GM23338 (cell line): ENCODE data around the gene NPAS3. TPM values are rescaled to one million over a fixed set of nuclear protein-coding genes. Genes with fewer than 3 reads are reported as not detected.

Experiments used
- ATAC-seq: fragments of 200-7000 bp; cut with Tn5 transposase; 3 replicates; pipeline ENCODE4 v1.9.1; 2020
- DNase-seq: peaks from one replicate; pipeline ENCODE4 v3.0.0-alpha.2; 2015; ENCODE audit warnings: low spot score
- H2AFZ ChIP-seq: fragments of 200-600 bp; sonication (generic); 2 replicates; pipeline ENCODE4 v1.8.0; 2016; ENCODE audit warnings: antibody characterized with exemption, mild to moderate bottlenecking, moderate library complexity
- H3F3A ChIP-seq: fragments of 200-600 bp; sonication (generic); replicated peaks from 2 replicates; pipeline ENCODE4 v1.8.0; 2017; ENCODE audit warnings: antibody characterized with exemption, mixed run types, low read depth
- H3K27ac ChIP-seq: fragments of 200-600 bp; sonication (generic); 2 replicates; pipeline ENCODE4 v1.6.1; 2016; ENCODE audit warnings: low read depth
- H3K27me3 ChIP-seq: fragments of 200-600 bp; sonication (generic); 2 replicates; pipeline ENCODE4 v1.8.0; 2016; ENCODE audit warnings: mild to moderate bottlenecking, mixed run types, moderate library complexity; ENCODE audit not compliant: insufficient read depth
- H3K36me3 ChIP-seq: fragments of 200-600 bp; sonication (generic); 2 replicates; pipeline ENCODE4 v1.8.0; 2016; ENCODE audit warnings: mild to moderate bottlenecking; ENCODE audit not compliant: insufficient read depth
- H3K4me1 ChIP-seq: fragments of 200-600 bp; sonication (generic); 2 replicates; pipeline ENCODE4 v1.8.0; 2016; ENCODE audit warnings: mild to moderate bottlenecking, moderate library complexity; ENCODE audit not compliant: insufficient read depth
- H3K4me2 ChIP-seq: fragments of 200-600 bp; sonication (generic); 2 replicates; pipeline ENCODE4 v1.7.1; 2017; ENCODE audit warnings: mixed run types
- H3K4me3 ChIP-seq: fragments of 200-600 bp; sonication (generic); 2 replicates; pipeline ENCODE4 v1.6.1; 2016; ENCODE audit warnings: mixed run types
- H3K79me2 ChIP-seq: fragments of 200-600 bp; sonication (generic); replicated peaks from 2 replicates; pipeline ENCODE4 v1.8.0; 2017; ENCODE audit warnings: mild to moderate bottlenecking; ENCODE audit not compliant: insufficient read depth
- H3K9me2 ChIP-seq: fragments of 200-600 bp; sonication (generic); 2 replicates; pipeline ENCODE4 v1.8.0; 2017; ENCODE audit not compliant: insufficient read depth
- H4K20me1 ChIP-seq: fragments of 200-600 bp; sonication (generic); replicated peaks from 2 replicates; pipeline ENCODE4 v1.8.0; 2017; ENCODE audit warnings: mild to moderate bottlenecking; ENCODE audit not compliant: insufficient read depth
- H3K27ac Mint-ChIP-seq: 2 replicates; pipeline ENCODE4 v1.8.0; 2020; ENCODE audit warnings: inconsistent platforms, mild to moderate bottlenecking, moderate library complexity, mixed read lengths
- H3K27me3 Mint-ChIP-seq: 3 replicates; pipeline ENCODE4 v1.8.0; 2022; ENCODE audit warnings: low read depth, mild to moderate bottlenecking, moderate library complexity, mixed read lengths, inconsistent platforms; ENCODE audit not compliant: insufficient read depth, poor library complexity
- H3K36me3 Mint-ChIP-seq: 3 replicates; pipeline ENCODE4 v1.8.0; 2021; ENCODE audit warnings: low read depth, mild to moderate bottlenecking, inconsistent platforms, moderate library complexity, mixed read lengths
- H3K4me1 Mint-ChIP-seq: 3 replicates; pipeline ENCODE4 v1.8.0; 2020; ENCODE audit warnings: mild to moderate bottlenecking, inconsistent platforms, mixed read lengths
- H3K4me3 Mint-ChIP-seq: 3 replicates; pipeline ENCODE4 v1.8.0; 2021; ENCODE audit warnings: moderate library complexity, mild to moderate bottlenecking, inconsistent platforms, mixed read lengths
- H3K9me3 Mint-ChIP-seq: 3 replicates; pipeline ENCODE4 v1.8.0; 2020; ENCODE audit warnings: moderate library complexity, mild to moderate bottlenecking, inconsistent platforms, mixed read lengths
- CREB1 ChIP-seq: fragments of 250-450 bp; sonication (Bioruptor Pico); IDR thresholded peaks from 2 replicates; pipeline ENCODE4 v1.5.0; 2020; ENCODE audit warnings: low read depth, mild to moderate bottlenecking, moderate library complexity
- POLR2AphosphoS5 ChIP-seq: IDR thresholded peaks from 2 replicates; pipeline ENCODE4 v1.6.1; 2016; ENCODE audit warnings: antibody characterized with exemption, low read depth
- REST ChIP-seq: IDR thresholded peaks from one replicate; pipeline ENCODE4 v1.6.1; 2018; ENCODE audit warnings: antibody characterized with exemption; ENCODE audit not compliant: unreplicated experiment
- ZNF331 ChIP-seq: fragments of 250-450 bp; sonication (Bioruptor Pico); IDR thresholded peaks from 2 replicates; pipeline ENCODE4 v1.5.0; 2020; ENCODE audit warnings: low read depth, mild to moderate bottlenecking, moderate library complexity
- ZNF462 ChIP-seq: fragments of 250-450 bp; sonication (Bioruptor Pico); IDR thresholded peaks from 2 replicates; pipeline ENCODE4 v1.5.0; 2020; ENCODE audit warnings: mild to moderate bottlenecking, moderate library complexity
- polyA plus RNA-seq: library from polyadenylated mRNA; unstranded; fragments of >200 nt; fragmentation: Nextera tagmentation; extraction: Ambion mirVana; gene quantifications from 2 replicates; pipeline ENCODE4 v1.2.1, GENCODE V29; 2016
- total RNA-seq: library from RNA; depleted of rRNA; stranded (reverse); fragments of >200 nt; shearing (Covaris generic); gene quantifications from 2 replicates; pipeline ENCODE4 v1.2.3, GENCODE V29; 2014

NPAS3 gene
- total and polyA plus RNA-seq, 2 experiments from 2014 or later = 0.17 to 0.19 TPM

GRCh38 chr14:33675415-33676130, 736.9 kb downstream of the NPAS3 start (continued):
- TF ChIP-seq ZNF462 = no peak
- TF ChIP-seq ZNF331 (CRISPR knock-in tag) = no peak
- no peak for TF ChIP-seq CREB1 (CRISPR knock-in tag)
- TF ChIP-seq POLR2AphosphoS5 = no peak

- no peaks in the 10 kb centered on the region for H3K4me1 ChIP-seq
- Mint-ChIP-seq H3K27ac (no peak overlapping the region), H3K27me3 (peaks cover 3% of the 10 kb centered on the region), H3K4me1 (peaks cover 12% of the 10 kb centered on the region), H3K36me3 (no peaks in the 10 kb centered on the region), H3K4me3 (no peak overlapping the region), H3K9me3 (no peaks in the 10 kb centered on the region)
- peak; percentile 88 for DNase-seq
- H3K27ac ChIP-seq = no peak overlapping the region
- H3K27me3 ChIP-seq = no peaks in the 10 kb centered on the region
- H3K36me3 ChIP-seq = no peaks in the 10 kb centered on the region
- no peaks in the 10 kb centered on the region for H3K79me2 ChIP-seq
- H3K4me3 ChIP-seq = no peak overlapping the region
- H3K4me2 ChIP-seq = no peak overlapping the region
- H3F3A ChIP-seq = no peaks in the 10 kb centered on the region
- H3K9me2 ChIP-seq = no peaks in the 10 kb centered on the region
- H4K20me1 ChIP-seq = no peaks in the 10 kb centered on the region
- no peak overlapping the region for H2AFZ ChIP-seq
- ATAC-seq = peak; percentile 100
- TF ChIP-seq ZNF462 (no peak), REST (no peak)
These were observed 737.5 kb downstream of the NPAS3 start for GRCh38 chr14:33676135-33676566.
